Measurements from ENCODE around the gene DNAL4. TPM values are rescaled to one million over a fixed set of nuclear protein-coding genes. Genes with fewer than 3 reads are reported as not detected.
A peak's percentile ranks its signal among the peaks of the same experiment; 100 is the strongest.

DNAL4 gene
- total RNA-seq (9.0 and 10.3 TPM in 2 replicates), polyA plus RNA-seq (9.0 and 9.9 TPM in 2 replicates), polyA minus RNA-seq (8.9 and 9.0 TPM in 2 replicates)
- 10.8 TPM for total RNA-seq (2013)

GRCh38 chr22:38793721-38794466 lies at the start of gene DNAL4:
Gene DNAL4 (minus strand): TSS chr22:38794143. CDS start chr22:38782731, 11,412 bp downstream.
- Histone ChIP-seq H3K9me3 (ENCODE audit: control extremely low read depth in 1 of 3, control insufficient read depth in 2 of 3, insufficient read depth in 1 of 3, low read length in 2 of 3) (no peaks in the 10 kb centered on the region), H3K27me3 (replicated peaks in 1 of 4; ENCODE audit: control extremely low read depth in 1 of 4, control insufficient read depth in 3 of 4, insufficient read depth in 4 of 4, low read length in 3 of 4) (peaks cover 0 to 17% (median 4%) of the 10 kb centered on the region in 4 experiments), H3K4me1 (ENCODE audit: control insufficient read depth in 2 of 2, insufficient read depth in 2 of 2, low read length in 2 of 2) (peaks cover 10 to 14% of the 10 kb centered on the region in 2 donors), H3K27ac (ENCODE audit: low read length in 2 of 2) (peak within 1 kb of the TSS; percentile 47 to 85), H3K36me3 (replicated peaks in 1 of 2; ENCODE audit: control extremely low read depth in 1 of 2, control insufficient read depth in 1 of 2, extremely low read depth in 1 of 2, insufficient read depth in 2 of 2, low read length in 1 of 2) (peaks cover 0 to 4% of the 10 kb centered on the region in 2 experiments), H3K4me3 (ENCODE audit: control extremely low read depth in 1 of 5, extremely low read depth in 1 of 5, insufficient read depth in 1 of 5, low read depth in 2 of 5, low read length in 4 of 5) (peak within 1 kb of the TSS; percentile 54 to 85 (median 66)), H4K20me1 (ENCODE audit: control insufficient read depth, insufficient read depth, low read length, poor library complexity, severe bottlenecking) (no peaks in the 10 kb centered on the region), H3K79me2 (ENCODE audit: control insufficient read depth, insufficient read depth, low read length) (no peaks in the 10 kb centered on the region), H3K9ac (ENCODE audit: low read length) (peak within 1 kb of the TSS; percentile 86), H3K4me2 (replicated peaks; ENCODE audit: low read depth, low read length, poor library complexity, severe bottlenecking) (peak within 1 kb of the TSS; percentile 88), H2AFZ (ENCODE audit: insufficient read depth, low read depth, low read length, poor library complexity, severe bottlenecking) (peak within 1 kb of the TSS; percentile 78)
- peak within 1 kb of the TSS; percentile 86 for H3K27ac Mint-ChIP-seq
- 1% methylated on average over 42 of the region's 47 CpGs for WGBS (ENCODE audit: insufficient coverage)
- peaks cover 26% of the 10 kb centered on the region for H3K27me3 Mint-ChIP-seq
- peaks cover 19% of the 10 kb centered on the region for H3K4me1 Mint-ChIP-seq
- H3K4me3 Mint-ChIP-seq = peak within 1 kb of the TSS; percentile 95
- intact Hi-C loops (cut with micrococcal nuclease) = loop anchor here (1.0 kb wide), 4 partner anchors 38 to 93 kb away; no protein-coding TSS in a partner anchor
- peaks cover 3% of the 10 kb centered on the region for H3K9me3 Mint-ChIP-seq (ENCODE audit: insufficient read depth)
- DNase-seq (peak; percentile 98), ATAC-seq (ENCODE audit: low read depth) (peak; percentile 98)
- ChIA-PET POLR2A (interaction anchor here (0.6 kb wide), 1 partner anchor 45 kb away, joined by 3 read pairs; no protein-coding TSS in a partner anchor), CTCF (no interaction called here)
- TF ChIP-seq CTCF (IDR thresholded peaks at IDR 0.05) (no peak), EZH2 (IDR thresholded peaks at IDR 0.05; ENCODE audit: borderline replicate concordance, insufficient read depth, low read depth, low read length, poor library complexity, severe bottlenecking) (no peak)

Data from B cell (primary cell).